ENCODE data around the gene NHEJ1.
A peak's percentile ranks its signal among the peaks of the same experiment; 100 is the strongest.
"Not testable (repeated sequence)": the region's sequence is repeated elsewhere in the genome, so short reads cannot be mapped to it uniquely, and the experiment has no call there.

The NHEJ1 gene

GRCh38 chr2:219160186-219161017 lies at the start of gene NHEJ1:
Gene NHEJ1 (minus strand): TSS chr2:219160815. CDS start chr2:219158362, 2,453 bp downstream.
- Histone ChIP-seq H3K9me3 (ENCODE audit: control insufficient read depth, low read length) (no peaks in the 10 kb centered on the region), H3K36me3 (ENCODE audit: control insufficient read depth, insufficient read depth, low read length, severe bottlenecking) (peaks cover 6% of the 10 kb centered on the region), H3K27me3 (replicated peaks; ENCODE audit: control insufficient read depth, insufficient read depth, low read length) (no peaks in the 10 kb centered on the region), H3K4me3 (ENCODE audit: low read length) (peak within 1 kb of the TSS; percentile 82), H3K9ac (ENCODE audit: low read length) (peak within 1 kb of the TSS; percentile 93), H3K4me1 (ENCODE audit: control insufficient read depth, insufficient read depth, low read length) (peaks cover 11% of the 10 kb centered on the region)
- peak; percentile 98 for DNase-seq (ENCODE audit: low read depth)

GRCh38 chr2:219209236-219210195 lies 48.9 kb upstream of the NHEJ1 start:
- H3K36me3 ChIP-seq (ENCODE audit: control insufficient read depth, insufficient read depth, low read length, severe bottlenecking): peaks cover 53% of the 10 kb centered on the region
- DNase-seq (ENCODE audit: low read depth): no peak

GRCh38 chr2:219207884-219208740 lies 47.5 kb upstream of the NHEJ1 start:
- Histone ChIP-seq H3K9me3 (ENCODE audit: control insufficient read depth, low read length) (no peaks in the 10 kb centered on the region), H3K4me3 (ENCODE audit: low read length) (peak overlapping the region; percentile 88), H3K27me3 (replicated peaks; ENCODE audit: control insufficient read depth, insufficient read depth, low read length) (no peaks in the 10 kb centered on the region), H3K9ac (ENCODE audit: low read length) (peak overlapping the region; percentile 93), H3K4me1 (ENCODE audit: control insufficient read depth, insufficient read depth, low read length) (peaks cover 17% of the 10 kb centered on the region), H3K36me3 (ENCODE audit: control insufficient read depth, insufficient read depth, low read length, severe bottlenecking) (peaks cover 39% of the 10 kb centered on the region)
- DNase-seq (ENCODE audit: low read depth): peak; percentile 27

More at GRCh38 chr2:219209236-219210195, 48.9 kb upstream of the NHEJ1 start:
- Histone ChIP-seq H3K4me1 (ENCODE audit: control insufficient read depth, insufficient read depth, low read length) (peaks cover 17% of the 10 kb centered on the region), H3K4me3 (ENCODE audit: low read length) (no peak overlapping the region), H3K9ac (ENCODE audit: low read length) (peak overlapping the region; percentile 3), H3K27me3 (replicated peaks; ENCODE audit: control insufficient read depth, insufficient read depth, low read length) (no peaks in the 10 kb centered on the region), H3K9me3 (ENCODE audit: control insufficient read depth, low read length) (no peaks in the 10 kb centered on the region)

GRCh38 chr2:219207134-219207883 lies 46.7 kb upstream of the NHEJ1 start:
- no peak for DNase-seq (ENCODE audit: low read depth)
- H3K9me3 ChIP-seq (ENCODE audit: control insufficient read depth, low read length): no peaks in the 10 kb centered on the region
- H3K27me3 ChIP-seq (replicated peaks; ENCODE audit: control insufficient read depth, insufficient read depth, low read length): no peaks in the 10 kb centered on the region

GRCh38 chr2:219206328-219207133 lies 45.9 kb upstream of the NHEJ1 start, which contains the start of gene ZFAND2B:
Gene ZFAND2B (plus strand): TSS chr2:219206782. CDS start chr2:219206988, 206 bp downstream.
- H3K4me3 ChIP-seq (ENCODE audit: low read length): peak within 1 kb of the TSS; percentile 88
- DNase-seq (ENCODE audit: low read depth): peak; percentile 98
- H3K9me3 ChIP-seq (ENCODE audit: control insufficient read depth, low read length): no peaks in the 10 kb centered on the region
- peak within 1 kb of the TSS; percentile 93 for H3K9ac ChIP-seq (ENCODE audit: low read length)
- no peaks in the 10 kb centered on the region for H3K27me3 ChIP-seq (replicated peaks; ENCODE audit: control insufficient read depth, insufficient read depth, low read length)
- H3K4me1 ChIP-seq (ENCODE audit: control insufficient read depth, insufficient read depth, low read length): peaks cover 17% of the 10 kb centered on the region
- H3K36me3 ChIP-seq (ENCODE audit: control insufficient read depth, insufficient read depth, low read length, severe bottlenecking): peaks cover 27% of the 10 kb centered on the region

More at GRCh38 chr2:219207134-219207883, 46.7 kb upstream of the NHEJ1 start:
- peak overlapping the region; percentile 88 for H3K4me3 ChIP-seq (ENCODE audit: low read length)
- H3K9ac ChIP-seq (ENCODE audit: low read length): peak overlapping the region; percentile 93
- peaks cover 31% of the 10 kb centered on the region for H3K36me3 ChIP-seq (ENCODE audit: control insufficient read depth, insufficient read depth, low read length, severe bottlenecking)
- H3K4me1 ChIP-seq (ENCODE audit: control insufficient read depth, insufficient read depth, low read length): peaks cover 17% of the 10 kb centered on the region

- H3K9me3 ChIP-seq (ENCODE audit: control insufficient read depth, low read length): no peaks in the 10 kb centered on the region
These were observed 45.3 kb upstream of the NHEJ1 start for GRCh38 chr2:219205981-219206327.

GRCh38 chr2:219205165-219205538 lies 44.5 kb upstream of the NHEJ1 start:
- Histone ChIP-seq H3K36me3 (ENCODE audit: control insufficient read depth, insufficient read depth, low read length, severe bottlenecking) (peaks cover 16% of the 10 kb centered on the region), H3K4me1 (ENCODE audit: control insufficient read depth, insufficient read depth, low read length) (peaks cover 17% of the 10 kb centered on the region), H3K27me3 (replicated peaks; ENCODE audit: control insufficient read depth, insufficient read depth, low read length) (no peaks in the 10 kb centered on the region), H3K9me3 (ENCODE audit: control insufficient read depth, low read length) (no peaks in the 10 kb centered on the region), H3K4me3 (ENCODE audit: low read length) (no peak overlapping the region), H3K9ac (ENCODE audit: low read length) (no peak overlapping the region)
- no peak for DNase-seq (ENCODE audit: low read depth)

More at GRCh38 chr2:219205981-219206327, 45.3 kb upstream of the NHEJ1 start:
- Histone ChIP-seq H3K4me1 (ENCODE audit: control insufficient read depth, insufficient read depth, low read length) (peaks cover 17% of the 10 kb centered on the region), H3K9ac (ENCODE audit: low read length) (peak overlapping the region; percentile 93), H3K4me3 (ENCODE audit: low read length) (peak overlapping the region; percentile 88), H3K27me3 (replicated peaks; ENCODE audit: control insufficient read depth, insufficient read depth, low read length) (no peaks in the 10 kb centered on the region), H3K36me3 (ENCODE audit: control insufficient read depth, insufficient read depth, low read length, severe bottlenecking) (peaks cover 24% of the 10 kb centered on the region)
- no peak for DNase-seq (ENCODE audit: low read depth)

GRCh38 chr2:219204425-219205164 lies 44.0 kb upstream of the NHEJ1 start:
- H3K4me3 ChIP-seq (ENCODE audit: low read length): no peak overlapping the region
- H3K9me3 ChIP-seq (ENCODE audit: control insufficient read depth, low read length): no peaks in the 10 kb centered on the region
- no peak overlapping the region for H3K9ac ChIP-seq (ENCODE audit: low read length)
- H3K4me1 ChIP-seq (ENCODE audit: control insufficient read depth, insufficient read depth, low read length): peaks cover 20% of the 10 kb centered on the region
- DNase-seq (ENCODE audit: low read depth): no peak
- peaks cover 11% of the 10 kb centered on the region for H3K36me3 ChIP-seq (ENCODE audit: control insufficient read depth, insufficient read depth, low read length, severe bottlenecking)
- no peaks in the 10 kb centered on the region for H3K27me3 ChIP-seq (replicated peaks; ENCODE audit: control insufficient read depth, insufficient read depth, low read length)

GRCh38 chr2:219201331-219201730 lies 40.7 kb upstream of the NHEJ1 start:
- H3K4me1 ChIP-seq (ENCODE audit: control insufficient read depth, insufficient read depth, low read length): peaks cover 11% of the 10 kb centered on the region
- not testable (repeated sequence) for H3K27me3 ChIP-seq (replicated peaks; ENCODE audit: control insufficient read depth, insufficient read depth, low read length); H3K9ac ChIP-seq (ENCODE audit: low read length); H3K36me3 ChIP-seq (ENCODE audit: control insufficient read depth, insufficient read depth, low read length, severe bottlenecking); H3K4me3 ChIP-seq (ENCODE audit: low read length); DNase-seq (ENCODE audit: low read depth); H3K9me3 ChIP-seq (ENCODE audit: control insufficient read depth, low read length)
